COLO668 (cell line): ENCODE data around the gene MOCS1.
A peak's percentile ranks its signal among the peaks of the same experiment; 100 is the strongest.
"Not testable (repeated sequence)": the region's sequence is repeated elsewhere in the genome, so short reads cannot be mapped to it uniquely, and the experiment has no call there.

Source experiments
- DNase-seq: peaks from one replicate; lab custom pipeline; 2025; ENCODE audit not compliant: unreplicated experiment; lab: John Stamatoyannopoulos, UW

The MOCS1 gene

GRCh38 chr6:39934131-39934757, at the start of gene MOCS1:
Gene MOCS1, minus strand, starts transcription at chr6:39934462. Its CDS starts 45 bp downstream, at chr6:39934417.
- peak; percentile 67 for DNase-seq

- no peak for DNase-seq
These were observed 49.8 kb upstream of the MOCS1 start for GRCh38 chr6:39984051-39984450.

GRCh38 chr6:39983193-39983592, 48.9 kb upstream of the MOCS1 start:
- no peak for DNase-seq

GRCh38 chr6:39982720-39983119, 48.5 kb upstream of the MOCS1 start:
- DNase-seq, result no peak

GRCh38 chr6:39980839-39981580, 46.7 kb upstream of the MOCS1 start:
- peak; percentile 22 for DNase-seq

GRCh38 chr6:39979461-39980328, 45.4 kb upstream of the MOCS1 start:
- no peak for DNase-seq

- DNase-seq, result no peak
These were observed 44.0 kb upstream of the MOCS1 start for GRCh38 chr6:39978240-39978639.

GRCh38 chr6:39973661-39974060, 39.4 kb upstream of the MOCS1 start:
- no peak for DNase-seq

GRCh38 chr6:39972717-39973116, 38.5 kb upstream of the MOCS1 start:
- DNase-seq, result not testable (repeated sequence)

- DNase-seq, result not testable (repeated sequence)
These were observed 36.9 kb upstream of the MOCS1 start for GRCh38 chr6:39971131-39971530.

GRCh38 chr6:39965751-39966150, 31.5 kb upstream of the MOCS1 start:
- DNase-seq, result no peak

GRCh38 chr6:39964530-39964929, 30.3 kb upstream of the MOCS1 start:
- no peak for DNase-seq

GRCh38 chr6:39964094-39964493, 29.8 kb upstream of the MOCS1 start:
- no peak for DNase-seq

- DNase-seq, result no peak
These were observed 28.6 kb upstream of the MOCS1 start for GRCh38 chr6:39962831-39963230.

GRCh38 chr6:39961178-39961577, 26.9 kb upstream of the MOCS1 start:
- DNase-seq, result no peak

- peak; percentile 29 for DNase-seq
These were observed 24.7 kb upstream of the MOCS1 start for GRCh38 chr6:39958947-39959346.

- DNase-seq, result no peak
These were observed 22.7 kb upstream of the MOCS1 start for GRCh38 chr6:39956936-39957335.

GRCh38 chr6:39953076-39953618, 18.9 kb upstream of the MOCS1 start:
- DNase-seq, result no peak

- DNase-seq, result no peak
These were observed 17.9 kb upstream of the MOCS1 start for GRCh38 chr6:39952167-39952566.

GRCh38 chr6:39951716-39952115, 17.5 kb upstream of the MOCS1 start:
- no peak for DNase-seq

GRCh38 chr6:39951191-39951590, 16.9 kb upstream of the MOCS1 start:
- no peak for DNase-seq
